HEK293 (cell line): ENCODE measurements around the gene SLC33A1.

Experiments
- CTCF ChIA-PET: fragments of 350-600 bp; formaldehyde crosslinking; extraction: SDS; loops from one replicate; lab custom pipeline; 2021; ENCODE audit warnings: antibody characterized with exemption; lab: Yijun Ruan, JAX
- POLR2A ChIA-PET: fragments of 300-600 bp; formaldehyde crosslinking; extraction: SDS; loops from one replicate; lab custom pipeline; 2020; ENCODE audit warnings: antibody characterized with exemption, inconsistent platforms; lab: Yijun Ruan, JAX
- H3K27ac ChIP-seq: fragments of 200-500 bp; sonication (Bioruptor generic); 2 replicates; pipeline ENCODE4 v1.5.1; 2014; ENCODE audit warnings: low read depth, low read length, control low read depth, inconsistent platforms; ENCODE audit errors: extremely low read depth
- H3K36me3 ChIP-seq, 2 experiments: fragments of 200-500 bp in 1 of 2; sonication (Bioruptor generic) in 1 of 2; 1 replicate in 1 of 2; 2 replicates in 1 of 2; pipeline ENCODE4 v1.5.1; 2014 to 2017; ENCODE audit warnings: inconsistent platforms in 2 of 2, low read length in 2 of 2; ENCODE audit not compliant: control insufficient read depth in 2 of 2, insufficient read depth in 1 of 2
- H3K4me1 ChIP-seq: fragments of 200-500 bp; sonication (Bioruptor generic); 2 replicates; pipeline ENCODE4 v1.5.1; 2014; ENCODE audit warnings: mild to moderate bottlenecking, low read length, inconsistent platforms; ENCODE audit not compliant: control insufficient read depth, insufficient read depth
- H3K4me3 ChIP-seq: 2 replicates; pipeline ENCODE4 v1.5.1; 2011; ENCODE audit warnings: low read depth, mild to moderate bottlenecking, control low read depth, low read length, moderate library complexity
- H3K9me3 ChIP-seq: fragments of 200-500 bp; sonication (Bioruptor generic); 2 replicates; pipeline ENCODE4 v1.5.1; 2014; ENCODE audit warnings: low read depth, low read length, inconsistent platforms; ENCODE audit not compliant: control insufficient read depth, insufficient read depth
- MZF1 ChIP-seq: fragments of 450-650 bp; formaldehyde crosslinking; IDR thresholded peaks from 2 replicates; pipeline ENCODE4 v1.5.1; 2017; ENCODE audit warnings: missing biosample characterization, missing genetic modification characterization, borderline replicate concordance
- OSR2 ChIP-seq: fragments of 450-650 bp; formaldehyde crosslinking; IDR thresholded peaks from 2 replicates; pipeline ENCODE4 v1.5.1; 2016; ENCODE audit warnings: missing biosample characterization, missing genetic modification characterization
- SP7 ChIP-seq: fragments of 450-650 bp; formaldehyde crosslinking; IDR thresholded peaks from 2 replicates; pipeline ENCODE4 v1.5.1; 2016; ENCODE audit warnings: missing biosample characterization, missing genetic modification characterization
- ZBTB48 ChIP-seq: fragments of 450-650 bp; formaldehyde crosslinking; IDR thresholded peaks from 2 replicates; pipeline ENCODE4 v1.5.1; 2016; ENCODE audit warnings: missing biosample characterization, missing genetic modification characterization
- ZBTB8A ChIP-seq: fragments of 450-650 bp; formaldehyde crosslinking; IDR thresholded peaks from 2 replicates; pipeline ENCODE4 v1.5.1; 2016; ENCODE audit warnings: missing biosample characterization, missing genetic modification characterization
- ZNF366 ChIP-seq: fragments of 450-650 bp; formaldehyde crosslinking; conservative IDR thresholded peaks from 2 replicates; pipeline ENCODE4 v1.5.1; 2016; ENCODE audit warnings: missing biosample characterization, missing genetic modification characterization
- ZNF391 ChIP-seq: fragments of 450-650 bp; formaldehyde crosslinking; IDR thresholded peaks from 2 replicates; pipeline ENCODE4 v1.5.1; 2016; ENCODE audit warnings: low read depth, missing biosample characterization, missing genetic modification characterization, borderline replicate concordance
- ZNF423 ChIP-seq: fragments of 450-650 bp; formaldehyde crosslinking; IDR thresholded peaks from 2 replicates; pipeline ENCODE4 v1.5.1; 2016; ENCODE audit warnings: missing biosample characterization, missing genetic modification characterization
- ZNF48 ChIP-seq: fragments of 450-650 bp; formaldehyde crosslinking; IDR thresholded peaks from 2 replicates; pipeline ENCODE4 v1.5.1; 2016; ENCODE audit warnings: missing biosample characterization, missing genetic modification characterization
- ZNF521 ChIP-seq: fragments of 450-650 bp; formaldehyde crosslinking; IDR thresholded peaks from 2 replicates; pipeline ENCODE4 v1.5.1; 2017; ENCODE audit warnings: missing biosample characterization, mild to moderate bottlenecking, missing genetic modification characterization
- ZNF561 ChIP-seq: fragments of 450-650 bp; IDR thresholded peaks from 2 replicates; pipeline ENCODE4 v1.5.1; 2018; ENCODE audit warnings: missing biosample characterization, missing genetic modification characterization, borderline replicate concordance
- ZNF571 ChIP-seq: fragments of 450-650 bp; formaldehyde crosslinking; IDR thresholded peaks from 2 replicates; pipeline ENCODE4 v1.5.0; 2017; ENCODE audit warnings: missing biosample characterization, missing genetic modification characterization
- ZNF610 ChIP-seq: fragments of 450-650 bp; formaldehyde crosslinking; IDR thresholded peaks from 2 replicates; pipeline ENCODE4 v1.5.1; 2016; ENCODE audit warnings: missing biosample characterization, missing genetic modification characterization, borderline replicate concordance
- ZNF621 ChIP-seq: fragments of 450-650 bp; formaldehyde crosslinking; IDR thresholded peaks from 2 replicates; pipeline ENCODE4 v1.5.1; 2017; ENCODE audit warnings: missing biosample characterization, missing genetic modification characterization
- ZNF654 ChIP-seq: fragments of 450-650 bp; formaldehyde crosslinking; IDR thresholded peaks from 2 replicates; pipeline ENCODE4 v1.5.1; 2016; ENCODE audit warnings: low read depth, missing biosample characterization, missing genetic modification characterization
- ZNF76 ChIP-seq: fragments of 450-650 bp; formaldehyde crosslinking; IDR thresholded peaks from 2 replicates; pipeline ENCODE4; 2016; ENCODE audit warnings: low read depth, missing biosample characterization, missing genetic modification characterization, borderline replicate concordance
- TF ChIP-seq, protein P1 (sequence below): fragments of 450-650 bp; formaldehyde crosslinking; optimal IDR thresholded peaks from 2 replicates; pipeline ENCODE3; 2016; ENCODE audit warnings: missing biosample characterization, mild to moderate bottlenecking, missing genetic modification characterization
- TF ChIP-seq, protein P2 (sequence below): fragments of 450-650 bp; formaldehyde crosslinking; IDR thresholded peaks from 2 replicates; pipeline ENCODE4 v1.5.1; 2016; ENCODE audit warnings: missing biosample characterization, missing genetic modification characterization
- TF ChIP-seq, protein P3 (sequence below): fragments of 450-650 bp; formaldehyde crosslinking; conservative IDR thresholded peaks from 2 replicates; pipeline ENCODE4 v1.5.1; 2016; ENCODE audit warnings: low read depth, missing biosample characterization, missing genetic modification characterization

Gene SLC33A1

DNA sequence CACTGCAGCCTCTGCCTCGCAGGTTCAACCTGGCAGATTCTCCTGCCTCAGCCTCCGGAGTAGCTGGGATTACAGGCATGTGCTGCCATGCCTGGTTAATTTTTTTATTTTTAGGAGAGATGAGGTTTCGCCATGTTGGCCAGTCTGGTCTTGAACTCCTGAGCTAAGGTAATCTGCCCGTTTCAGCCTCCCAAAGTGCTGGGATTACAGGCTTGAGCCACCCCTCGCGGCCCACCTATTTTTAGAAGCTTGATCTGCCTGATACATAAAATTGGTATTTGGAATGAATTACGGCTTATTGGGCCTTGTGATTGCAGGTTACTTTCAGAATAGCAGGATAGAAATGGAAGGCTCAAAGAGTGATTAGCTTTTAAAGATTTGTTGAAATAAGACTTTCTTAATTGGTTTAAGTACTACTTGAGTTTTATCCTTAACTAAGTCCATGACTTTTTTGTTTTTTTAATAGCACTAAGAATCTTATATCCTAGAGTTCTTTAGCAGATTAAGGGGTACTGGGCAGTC is 41.2 kb upstream of the SLC33A1 start:
- Histone ChIP-seq H3K9me3 (no peaks in the 10 kb centered on the region), H3K27ac (no peak overlapping the region), H3K4me3 (no peak overlapping the region), H3K4me1 (no peaks in the 10 kb centered on the region), H3K36me3 (peaks cover 29 to 64% of the 10 kb centered on the region in 2 experiments)
- TF ChIP-seq, protein P1, sequence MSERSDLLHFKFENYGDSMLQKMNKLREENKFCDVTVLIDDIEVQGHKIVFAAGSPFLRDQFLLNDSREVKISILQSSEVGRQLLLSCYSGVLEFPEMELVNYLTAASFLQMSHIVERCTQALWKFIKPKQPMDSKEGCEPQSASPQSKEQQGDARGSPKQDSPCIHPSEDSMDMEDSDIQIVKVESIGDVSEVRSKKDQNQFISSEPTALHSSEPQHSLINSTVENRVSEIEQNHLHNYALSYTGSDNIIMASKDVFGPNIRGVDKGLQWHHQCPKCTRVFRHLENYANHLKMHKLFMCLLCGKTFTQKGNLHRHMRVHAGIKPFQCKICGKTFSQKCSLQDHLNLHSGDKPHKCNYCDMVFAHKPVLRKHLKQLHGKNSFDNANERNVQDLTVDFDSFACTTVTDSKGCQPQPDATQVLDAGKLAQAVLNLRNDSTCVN (tag by site-specific recombination) = no peak
- TF ChIP-seq ZBTB8A (tag by site-specific recombination) (no peak), MZF1 (tag by site-specific recombination) (no peak), ZNF561 (tag by site-specific recombination) (no peak), ZNF610 (no peak), ZNF654 (no peak), ZNF48 (no peak), ZNF366 (tag by site-specific recombination) (no peak), ZBTB48 (no peak), OSR2 (tag by site-specific recombination) (no peak), ZNF423 (tag by site-specific recombination) (no peak), ZNF621 (tag by site-specific recombination) (no peak), SP7 (tag by site-specific recombination) (no peak), ZNF521 (tag by site-specific recombination) (no peak), ZNF391 (tag by site-specific recombination) (no peak), ZNF76 (tag by site-specific recombination) (no peak), ZNF571 (tag by site-specific recombination) (no peak)
- TF ChIP-seq, protein P2, sequence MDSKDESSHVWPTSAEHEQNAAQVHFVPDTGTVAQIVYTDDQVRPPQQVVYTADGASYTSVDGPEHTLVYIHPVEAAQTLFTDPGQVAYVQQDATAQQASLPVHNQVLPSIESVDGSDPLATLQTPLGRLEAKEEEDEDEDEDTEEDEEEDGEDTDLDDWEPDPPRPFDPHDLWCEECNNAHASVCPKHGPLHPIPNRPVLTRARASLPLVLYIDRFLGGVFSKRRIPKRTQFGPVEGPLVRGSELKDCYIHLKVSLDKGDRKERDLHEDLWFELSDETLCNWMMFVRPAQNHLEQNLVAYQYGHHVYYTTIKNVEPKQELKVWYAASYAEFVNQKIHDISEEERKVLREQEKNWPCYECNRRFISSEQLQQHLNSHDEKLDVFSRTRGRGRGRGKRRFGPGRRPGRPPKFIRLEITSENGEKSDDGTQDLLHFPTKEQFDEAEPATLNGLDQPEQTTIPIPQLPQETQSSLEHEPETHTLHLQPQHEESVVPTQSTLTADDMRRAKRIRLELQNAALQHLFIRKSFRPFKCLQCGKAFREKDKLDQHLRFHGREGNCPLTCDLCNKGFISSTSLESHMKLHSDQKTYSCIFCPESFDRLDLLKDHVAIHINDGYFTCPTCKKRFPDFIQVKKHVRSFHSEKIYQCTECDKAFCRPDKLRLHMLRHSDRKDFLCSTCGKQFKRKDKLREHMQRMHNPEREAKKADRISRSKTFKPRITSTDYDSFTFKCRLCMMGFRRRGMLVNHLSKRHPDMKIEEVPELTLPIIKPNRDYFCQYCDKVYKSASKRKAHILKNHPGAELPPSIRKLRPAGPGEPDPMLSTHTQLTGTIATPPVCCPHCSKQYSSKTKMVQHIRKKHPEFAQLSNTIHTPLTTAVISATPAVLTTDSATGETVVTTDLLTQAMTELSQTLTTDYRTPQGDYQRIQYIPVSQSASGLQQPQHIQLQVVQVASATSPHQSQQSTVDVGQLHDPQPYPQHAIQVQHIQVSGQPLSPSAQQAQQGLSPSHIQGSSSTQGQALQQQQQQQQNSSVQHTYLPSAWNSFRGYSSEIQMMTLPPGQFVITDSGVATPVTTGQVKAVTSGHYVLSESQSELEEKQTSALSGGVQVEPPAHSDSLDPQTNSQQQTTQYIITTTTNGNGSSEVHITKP (tag by site-specific recombination) = no peak
- TF ChIP-seq, protein P3, sequence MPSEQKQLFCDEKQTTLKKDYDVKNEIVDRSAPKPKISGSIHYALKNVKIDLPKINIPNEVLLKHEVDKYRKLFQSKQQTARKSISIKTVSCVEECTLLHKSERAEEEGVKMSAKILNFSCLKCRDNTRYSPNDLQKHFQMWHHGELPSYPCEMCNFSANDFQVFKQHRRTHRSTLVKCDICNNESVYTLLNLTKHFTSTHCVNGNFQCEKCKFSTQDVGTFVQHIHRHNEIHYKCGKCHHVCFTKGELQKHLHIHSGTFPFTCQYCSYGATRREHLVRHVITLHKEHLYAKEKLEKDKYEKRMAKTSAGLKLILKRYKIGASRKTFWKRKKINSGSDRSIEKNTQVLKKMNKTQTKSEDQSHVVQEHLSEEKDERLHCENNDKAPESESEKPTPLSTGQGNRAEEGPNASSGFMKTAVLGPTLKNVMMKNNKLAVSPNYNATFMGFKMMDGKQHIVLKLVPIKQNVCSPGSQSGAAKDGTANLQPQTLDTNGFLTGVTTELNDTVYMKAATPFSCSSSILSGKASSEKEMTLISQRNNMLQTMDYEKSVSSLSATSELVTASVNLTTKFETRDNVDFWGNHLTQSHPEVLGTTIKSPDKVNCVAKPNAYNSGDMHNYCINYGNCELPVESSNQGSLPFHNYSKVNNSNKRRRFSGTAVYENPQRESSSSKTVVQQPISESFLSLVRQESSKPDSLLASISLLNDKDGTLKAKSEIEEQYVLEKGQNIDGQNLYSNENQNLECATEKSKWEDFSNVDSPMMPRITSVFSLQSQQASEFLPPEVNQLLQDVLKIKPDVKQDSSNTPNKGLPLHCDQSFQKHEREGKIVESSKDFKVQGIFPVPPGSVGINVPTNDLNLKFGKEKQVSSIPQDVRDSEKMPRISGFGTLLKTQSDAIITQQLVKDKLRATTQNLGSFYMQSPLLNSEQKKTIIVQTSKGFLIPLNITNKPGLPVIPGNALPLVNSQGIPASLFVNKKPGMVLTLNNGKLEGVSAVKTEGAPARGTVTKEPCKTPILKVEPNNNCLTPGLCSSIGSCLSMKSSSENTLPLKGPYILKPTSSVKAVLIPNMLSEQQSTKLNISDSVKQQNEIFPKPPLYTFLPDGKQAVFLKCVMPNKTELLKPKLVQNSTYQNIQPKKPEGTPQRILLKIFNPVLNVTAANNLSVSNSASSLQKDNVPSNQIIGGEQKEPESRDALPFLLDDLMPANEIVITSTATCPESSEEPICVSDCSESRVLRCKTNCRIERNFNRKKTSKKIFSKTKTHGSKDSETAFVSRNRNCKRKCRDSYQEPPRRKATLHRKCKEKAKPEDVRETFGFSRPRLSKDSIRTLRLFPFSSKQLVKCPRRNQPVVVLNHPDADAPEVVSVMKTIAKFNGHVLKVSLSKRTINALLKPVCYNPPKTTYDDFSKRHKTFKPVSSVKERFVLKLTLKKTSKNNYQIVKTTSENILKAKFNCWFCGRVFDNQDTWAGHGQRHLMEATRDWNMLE (tag by site-specific recombination) = no peak
- POLR2A ChIA-PET = no interaction called here
- CTCF ChIA-PET = interaction anchor here (1.0 to 1.7 kb wide), 2 partner anchors 17 to 89 kb away, joined by 4 read pairs; partner anchors contain the start of gene C3orf33
